Measurements from ENCODE around the gene ZNF575. TPM values are rescaled to one million over a fixed set of nuclear protein-coding genes. Genes with fewer than 3 reads are reported as not detected.
A peak's percentile ranks its signal among the peaks of the same experiment; 100 is the strongest.

ZNF575 gene
- total and polyA plus RNA-seq, 2 experiments from 2014 or later, result 0.10 to 0.65 TPM

DNA sequence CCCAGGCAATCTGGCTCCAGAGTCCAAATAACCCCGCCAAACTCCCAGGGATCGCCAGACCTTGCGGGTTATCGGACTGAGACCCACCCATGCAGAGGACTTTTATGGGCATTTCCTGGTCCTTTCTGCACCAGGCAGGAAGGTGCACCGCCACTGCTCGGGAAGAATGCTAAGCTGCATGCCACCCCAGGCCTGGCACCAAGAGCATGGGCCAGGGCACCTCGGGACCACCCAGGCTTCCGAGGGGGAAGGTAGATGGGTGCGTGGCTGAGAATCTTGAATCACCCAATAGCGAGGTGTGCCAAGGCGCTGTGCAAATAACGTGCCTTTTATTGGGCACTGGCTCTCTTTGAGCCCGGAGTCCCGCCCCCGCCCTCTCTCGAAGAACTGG is 422 bp upstream of the ZNF575 start:
- Histone ChIP-seq H3K79me2 (replicated peaks; ENCODE audit: insufficient read depth) (no peaks in the 10 kb centered on the region), H3K4me1 (ENCODE audit: insufficient read depth) (peaks cover 6% of the 10 kb centered on the region; the same call in 1 of the 2 replicates), H4K20me1 (replicated peaks; ENCODE audit: insufficient read depth) (no peaks in the 10 kb centered on the region; the same call in none of the 2 replicates), H3F3A (replicated peaks; ENCODE audit: low read depth) (peaks cover 12% of the 10 kb centered on the region), H2AFZ (peak overlapping the region; percentile 78), H3K27ac (ENCODE audit: low read depth) (peak overlapping the region; percentile 62), H3K36me3 (ENCODE audit: insufficient read depth) (no peaks in the 10 kb centered on the region), H3K4me2 (peak overlapping the region; percentile 79), H3K9me2 (ENCODE audit: insufficient read depth) (no peaks in the 10 kb centered on the region), H3K27me3 (ENCODE audit: insufficient read depth) (peaks cover 20% of the 10 kb centered on the region), H3K4me3 (peak overlapping the region; percentile 57)
- peak overlapping the region; percentile 96 for H3K27ac Mint-ChIP-seq
- H3K27me3 Mint-ChIP-seq (ENCODE audit: insufficient read depth, low read depth, poor library complexity), result peaks cover 7% of the 10 kb centered on the region
- TF ChIP-seq, protein P1, sequence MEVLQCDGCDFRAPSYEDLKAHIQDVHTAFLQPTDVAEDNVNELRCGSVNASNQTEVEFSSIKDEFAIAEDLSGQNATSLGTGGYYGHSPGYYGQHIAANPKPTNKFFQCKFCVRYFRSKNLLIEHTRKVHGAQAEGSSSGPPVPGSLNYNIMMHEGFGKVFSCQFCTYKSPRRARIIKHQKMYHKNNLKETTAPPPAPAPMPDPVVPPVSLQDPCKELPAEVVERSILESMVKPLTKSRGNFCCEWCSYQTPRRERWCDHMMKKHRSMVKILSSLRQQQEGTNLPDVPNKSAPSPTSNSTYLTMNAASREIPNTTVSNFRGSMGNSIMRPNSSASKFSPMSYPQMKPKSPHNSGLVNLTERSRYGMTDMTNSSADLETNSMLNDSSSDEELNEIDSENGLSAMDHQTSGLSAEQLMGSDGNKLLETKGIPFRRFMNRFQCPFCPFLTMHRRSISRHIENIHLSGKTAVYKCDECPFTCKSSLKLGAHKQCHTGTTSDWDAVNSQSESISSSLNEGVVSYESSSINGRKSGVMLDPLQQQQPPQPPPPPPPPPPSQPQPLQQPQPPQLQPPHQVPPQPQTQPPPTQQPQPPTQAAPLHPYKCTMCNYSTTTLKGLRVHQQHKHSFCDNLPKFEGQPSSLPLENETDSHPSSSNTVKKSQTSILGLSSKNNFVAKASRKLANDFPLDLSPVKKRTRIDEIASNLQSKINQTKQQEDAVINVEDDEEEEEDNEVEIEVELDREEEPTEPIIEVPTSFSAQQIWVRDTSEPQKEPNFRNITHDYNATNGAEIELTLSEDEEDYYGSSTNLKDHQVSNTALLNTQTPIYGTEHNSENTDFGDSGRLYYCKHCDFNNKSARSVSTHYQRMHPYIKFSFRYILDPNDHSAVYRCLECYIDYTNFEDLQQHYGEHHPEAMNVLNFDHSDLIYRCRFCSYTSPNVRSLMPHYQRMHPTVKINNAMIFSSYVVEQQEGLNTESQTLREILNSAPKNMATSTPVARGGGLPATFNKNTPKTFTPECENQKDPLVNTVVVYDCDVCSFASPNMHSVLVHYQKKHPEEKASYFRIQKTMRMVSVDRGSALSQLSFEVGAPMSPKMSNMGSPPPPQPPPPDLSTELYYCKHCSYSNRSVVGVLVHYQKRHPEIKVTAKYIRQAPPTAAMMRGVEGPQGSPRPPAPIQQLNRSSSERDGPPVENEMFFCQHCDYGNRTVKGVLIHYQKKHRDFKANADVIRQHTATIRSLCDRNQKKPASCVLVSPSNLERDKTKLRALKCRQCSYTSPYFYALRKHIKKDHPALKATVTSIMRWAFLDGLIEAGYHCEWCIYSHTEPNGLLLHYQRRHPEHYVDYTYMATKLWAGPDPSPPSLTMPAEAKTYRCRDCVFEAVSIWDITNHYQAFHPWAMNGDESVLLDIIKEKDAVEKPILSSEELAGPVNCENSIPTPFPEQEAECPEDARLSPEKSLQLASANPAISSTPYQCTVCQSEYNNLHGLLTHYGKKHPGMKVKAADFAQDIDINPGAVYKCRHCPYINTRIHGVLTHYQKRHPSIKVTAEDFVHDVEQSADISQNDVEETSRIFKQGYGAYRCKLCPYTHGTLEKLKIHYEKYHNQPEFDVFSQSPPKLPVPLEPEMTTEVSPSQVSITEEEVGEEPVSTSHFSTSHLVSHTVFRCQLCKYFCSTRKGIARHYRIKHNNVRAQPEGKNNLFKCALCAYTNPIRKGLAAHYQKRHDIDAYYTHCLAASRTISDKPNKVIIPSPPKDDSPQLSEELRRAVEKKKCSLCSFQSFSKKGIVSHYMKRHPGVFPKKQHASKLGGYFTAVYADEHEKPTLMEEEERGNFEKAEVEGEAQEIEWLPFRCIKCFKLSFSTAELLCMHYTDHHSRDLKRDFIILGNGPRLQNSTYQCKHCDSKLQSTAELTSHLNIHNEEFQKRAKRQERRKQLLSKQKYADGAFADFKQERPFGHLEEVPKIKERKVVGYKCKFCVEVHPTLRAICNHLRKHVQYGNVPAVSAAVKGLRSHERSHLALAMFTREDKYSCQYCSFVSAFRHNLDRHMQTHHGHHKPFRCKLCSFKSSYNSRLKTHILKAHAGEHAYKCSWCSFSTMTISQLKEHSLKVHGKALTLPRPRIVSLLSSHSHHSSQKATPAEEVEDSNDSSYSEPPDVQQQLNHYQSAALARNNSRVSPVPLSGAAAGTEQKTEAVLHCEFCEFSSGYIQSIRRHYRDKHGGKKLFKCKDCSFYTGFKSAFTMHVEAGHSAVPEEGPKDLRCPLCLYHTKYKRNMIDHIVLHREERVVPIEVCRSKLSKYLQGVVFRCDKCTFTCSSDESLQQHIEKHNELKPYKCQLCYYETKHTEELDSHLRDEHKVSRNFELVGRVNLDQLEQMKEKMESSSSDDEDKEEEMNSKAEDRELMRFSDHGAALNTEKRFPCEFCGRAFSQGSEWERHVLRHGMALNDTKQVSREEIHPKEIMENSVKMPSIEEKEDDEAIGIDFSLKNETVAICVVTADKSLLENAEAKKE (CRISPR knock-in tag; IDR thresholded peaks at IDR 0.05), result no peak
- TF ChIP-seq ZNF114 (CRISPR knock-in tag; IDR thresholded peaks at IDR 0.05) (no peak), NANOG (IDR thresholded peaks at IDR 0.05; ENCODE audit: borderline replicate concordance) (no peak), POLR2AphosphoS5 (IDR thresholded peaks at IDR 0.05; ENCODE audit: low read depth) (no peak), EZH2phosphoT487 (IDR thresholded peaks at IDR 0.05; ENCODE audit: unreplicated experiment) (no peak), EZH2 (IDR thresholded peaks at IDR 0.05; ENCODE audit: low read depth, unreplicated experiment) (no peak), JUNB (IDR thresholded peaks at IDR 0.05; ENCODE audit: unreplicated experiment) (no peak), CREB1 (CRISPR knock-in tag; IDR thresholded peaks at IDR 0.05; ENCODE audit: low read depth) (no peak), ZNF331 (CRISPR knock-in tag; IDR thresholded peaks at IDR 0.05; ENCODE audit: low read depth) (no peak), STAT1 (IDR thresholded peaks at IDR 0.05; ENCODE audit: unreplicated experiment) (no peak)
- TF ChIP-seq, protein P2, sequence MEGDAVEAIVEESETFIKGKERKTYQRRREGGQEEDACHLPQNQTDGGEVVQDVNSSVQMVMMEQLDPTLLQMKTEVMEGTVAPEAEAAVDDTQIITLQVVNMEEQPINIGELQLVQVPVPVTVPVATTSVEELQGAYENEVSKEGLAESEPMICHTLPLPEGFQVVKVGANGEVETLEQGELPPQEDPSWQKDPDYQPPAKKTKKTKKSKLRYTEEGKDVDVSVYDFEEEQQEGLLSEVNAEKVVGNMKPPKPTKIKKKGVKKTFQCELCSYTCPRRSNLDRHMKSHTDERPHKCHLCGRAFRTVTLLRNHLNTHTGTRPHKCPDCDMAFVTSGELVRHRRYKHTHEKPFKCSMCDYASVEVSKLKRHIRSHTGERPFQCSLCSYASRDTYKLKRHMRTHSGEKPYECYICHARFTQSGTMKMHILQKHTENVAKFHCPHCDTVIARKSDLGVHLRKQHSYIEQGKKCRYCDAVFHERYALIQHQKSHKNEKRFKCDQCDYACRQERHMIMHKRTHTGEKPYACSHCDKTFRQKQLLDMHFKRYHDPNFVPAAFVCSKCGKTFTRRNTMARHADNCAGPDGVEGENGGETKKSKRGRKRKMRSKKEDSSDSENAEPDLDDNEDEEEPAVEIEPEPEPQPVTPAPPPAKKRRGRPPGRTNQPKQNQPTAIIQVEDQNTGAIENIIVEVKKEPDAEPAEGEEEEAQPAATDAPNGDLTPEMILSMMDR (conservative IDR thresholded peaks at IDR 0.05; ENCODE audit: low read depth in 2 of 2), result no peak
- TF ChIP-seq, protein P3, sequence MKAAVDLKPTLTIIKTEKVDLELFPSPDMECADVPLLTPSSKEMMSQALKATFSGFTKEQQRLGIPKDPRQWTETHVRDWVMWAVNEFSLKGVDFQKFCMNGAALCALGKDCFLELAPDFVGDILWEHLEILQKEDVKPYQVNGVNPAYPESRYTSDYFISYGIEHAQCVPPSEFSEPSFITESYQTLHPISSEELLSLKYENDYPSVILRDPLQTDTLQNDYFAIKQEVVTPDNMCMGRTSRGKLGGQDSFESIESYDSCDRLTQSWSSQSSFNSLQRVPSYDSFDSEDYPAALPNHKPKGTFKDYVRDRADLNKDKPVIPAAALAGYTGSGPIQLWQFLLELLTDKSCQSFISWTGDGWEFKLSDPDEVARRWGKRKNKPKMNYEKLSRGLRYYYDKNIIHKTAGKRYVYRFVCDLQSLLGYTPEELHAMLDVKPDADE (IDR thresholded peaks at IDR 0.05), result no peak
- TF ChIP-seq, protein P4, sequence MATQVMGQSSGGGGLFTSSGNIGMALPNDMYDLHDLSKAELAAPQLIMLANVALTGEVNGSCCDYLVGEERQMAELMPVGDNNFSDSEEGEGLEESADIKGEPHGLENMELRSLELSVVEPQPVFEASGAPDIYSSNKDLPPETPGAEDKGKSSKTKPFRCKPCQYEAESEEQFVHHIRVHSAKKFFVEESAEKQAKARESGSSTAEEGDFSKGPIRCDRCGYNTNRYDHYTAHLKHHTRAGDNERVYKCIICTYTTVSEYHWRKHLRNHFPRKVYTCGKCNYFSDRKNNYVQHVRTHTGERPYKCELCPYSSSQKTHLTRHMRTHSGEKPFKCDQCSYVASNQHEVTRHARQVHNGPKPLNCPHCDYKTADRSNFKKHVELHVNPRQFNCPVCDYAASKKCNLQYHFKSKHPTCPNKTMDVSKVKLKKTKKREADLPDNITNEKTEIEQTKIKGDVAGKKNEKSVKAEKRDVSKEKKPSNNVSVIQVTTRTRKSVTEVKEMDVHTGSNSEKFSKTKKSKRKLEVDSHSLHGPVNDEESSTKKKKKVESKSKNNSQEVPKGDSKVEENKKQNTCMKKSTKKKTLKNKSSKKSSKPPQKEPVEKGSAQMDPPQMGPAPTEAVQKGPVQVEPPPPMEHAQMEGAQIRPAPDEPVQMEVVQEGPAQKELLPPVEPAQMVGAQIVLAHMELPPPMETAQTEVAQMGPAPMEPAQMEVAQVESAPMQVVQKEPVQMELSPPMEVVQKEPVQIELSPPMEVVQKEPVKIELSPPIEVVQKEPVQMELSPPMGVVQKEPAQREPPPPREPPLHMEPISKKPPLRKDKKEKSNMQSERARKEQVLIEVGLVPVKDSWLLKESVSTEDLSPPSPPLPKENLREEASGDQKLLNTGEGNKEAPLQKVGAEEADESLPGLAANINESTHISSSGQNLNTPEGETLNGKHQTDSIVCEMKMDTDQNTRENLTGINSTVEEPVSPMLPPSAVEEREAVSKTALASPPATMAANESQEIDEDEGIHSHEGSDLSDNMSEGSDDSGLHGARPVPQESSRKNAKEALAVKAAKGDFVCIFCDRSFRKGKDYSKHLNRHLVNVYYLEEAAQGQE (IDR thresholded peaks at IDR 0.05; ENCODE audit: unreplicated experiment), result no peak
- DNase-seq (ENCODE audit: low spot score) (no peak), ATAC-seq (peak; percentile 0; the same call in 1 of the 3 replicates)
- H3K4me3 Mint-ChIP-seq, result peak overlapping the region; percentile 83
- no peaks in the 10 kb centered on the region for H3K9me3 Mint-ChIP-seq
- H3K36me3 Mint-ChIP-seq (ENCODE audit: low read depth), result peaks cover 7% of the 10 kb centered on the region
- H3K4me1 Mint-ChIP-seq, result peaks cover 10% of the 10 kb centered on the region

All from GM23338 (cell line).